Memory B cell (primary cell): ENCODE data around the gene LDB3.

ENCODE experiments used
- ATAC-seq: fragments of 150-1000 bp; cut with Tn5 transposase; 2 replicates; pipeline ENCODE4 v1.10.0; 2021; ENCODE audit warnings: low read depth, mild to moderate bottlenecking, moderate library complexity
- DNase-seq, 2 donors: peaks; one replicate each; pipeline ENCODE4 v3.0.0; 2022; ENCODE audit warnings: low spot score in 2 of 2
- H3K27ac Mint-ChIP-seq: one replicate; pipeline ENCODE4 v1.8.0; 2022; ENCODE audit warnings: mild to moderate bottlenecking, moderate library complexity, mixed read lengths
- H3K27me3 Mint-ChIP-seq: one replicate; pipeline ENCODE4 v1.8.0; 2022; ENCODE audit warnings: mixed read lengths
- H3K36me3 Mint-ChIP-seq: one replicate; pipeline ENCODE4 v1.8.0; 2022; ENCODE audit warnings: mild to moderate bottlenecking, mixed read lengths
- H3K4me1 Mint-ChIP-seq: one replicate; pipeline ENCODE4 v1.8.0; 2022; ENCODE audit warnings: mixed read lengths
- H3K4me3 Mint-ChIP-seq: one replicate; pipeline ENCODE4 v1.8.0; 2022; ENCODE audit warnings: mild to moderate bottlenecking, moderate library complexity, mixed read lengths
- H3K9me3 Mint-ChIP-seq: one replicate; pipeline ENCODE4 v1.8.0; 2022; ENCODE audit warnings: mixed read lengths

LDB3 gene

DNA sequence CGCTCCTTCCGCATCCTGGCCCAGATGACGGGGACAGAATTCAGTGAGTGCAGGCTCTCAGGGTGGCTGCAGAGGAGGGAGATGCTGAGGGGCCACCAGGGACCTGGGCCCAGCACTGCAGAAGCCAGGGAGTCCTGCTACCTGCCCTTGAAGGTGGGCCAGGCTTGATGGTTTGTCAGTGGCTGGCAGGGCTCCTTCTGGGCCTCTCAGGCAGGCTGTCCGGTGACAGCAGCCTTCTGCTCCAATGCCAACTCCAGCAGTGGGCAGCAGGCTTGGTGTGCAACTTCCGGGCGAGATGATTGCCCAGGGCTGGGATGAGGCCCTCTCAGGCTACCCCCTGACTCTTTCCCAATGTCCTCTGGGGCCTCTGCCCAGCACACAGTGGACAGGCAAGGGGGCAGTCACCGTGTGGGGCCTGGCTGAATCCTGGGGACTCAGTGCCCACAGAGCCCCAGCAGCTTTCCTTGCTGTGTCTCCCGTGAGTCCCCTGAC lies 23.8 kb downstream of the LDB3 start:
- H3K4me1 Mint-ChIP-seq, result peaks cover 14% of the 10 kb centered on the region
- H3K27me3 Mint-ChIP-seq, result peaks cover 1% of the 10 kb centered on the region

DNA sequence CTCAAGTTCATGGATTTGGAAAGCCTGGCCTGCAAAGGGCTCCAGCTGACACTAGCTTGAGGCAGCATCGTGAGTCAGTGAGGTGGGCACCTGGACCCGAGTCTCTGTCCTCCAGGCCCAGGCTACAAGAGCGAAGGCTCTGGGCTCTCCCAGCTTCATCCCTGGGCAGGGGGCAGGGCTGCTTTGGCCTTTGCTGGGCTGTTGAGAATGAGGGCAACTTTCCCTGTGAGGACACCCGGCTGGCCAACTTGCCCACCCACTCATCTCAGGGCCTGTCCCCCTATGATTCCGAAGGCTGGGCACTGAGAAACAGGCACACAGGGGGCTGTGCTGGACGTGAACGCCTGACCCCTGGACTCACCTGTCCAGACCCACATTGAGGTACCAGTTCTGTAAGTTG lies 24.4 kb downstream of the LDB3 start:
- peaks cover 1% of the 10 kb centered on the region for H3K27me3 Mint-ChIP-seq
- no peaks in the 10 kb centered on the region for H3K36me3 Mint-ChIP-seq
- H3K27ac Mint-ChIP-seq, result no peak overlapping the region
- DNase-seq, result no peak
- H3K4me1 Mint-ChIP-seq, result peaks cover 14% of the 10 kb centered on the region
- no peaks in the 10 kb centered on the region for H3K9me3 Mint-ChIP-seq
- H3K4me3 Mint-ChIP-seq, result no peak overlapping the region
- no peak for ATAC-seq

More for the DNA sequence above, 23.8 kb downstream of the LDB3 start:
- Mint-ChIP-seq H3K9me3 (no peaks in the 10 kb centered on the region), H3K27ac (no peak overlapping the region), H3K4me3 (no peak overlapping the region), H3K36me3 (no peaks in the 10 kb centered on the region)
- DNase-seq (no peak), ATAC-seq (no peak)

DNA sequence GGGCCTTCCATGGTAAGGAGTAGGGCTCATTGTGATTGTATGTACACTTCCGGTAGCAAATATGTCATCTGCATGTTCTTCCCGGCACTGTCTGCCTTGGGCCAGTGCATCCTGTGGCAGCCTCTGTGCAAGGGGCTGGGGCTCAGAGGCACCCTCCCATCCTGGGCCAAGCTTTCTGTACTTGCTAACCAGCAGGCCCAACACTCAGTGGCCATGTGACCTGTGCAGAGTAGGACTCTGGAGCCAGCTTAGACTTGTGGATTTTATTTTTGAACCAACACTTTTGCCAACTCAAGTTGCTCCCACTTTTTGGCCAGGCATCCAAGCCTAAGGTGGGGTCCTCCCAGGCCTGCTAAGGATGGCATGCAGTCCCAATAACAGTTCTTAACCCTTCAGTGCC lies 25.0 kb downstream of the LDB3 start:
- Mint-ChIP-seq H3K4me1 (peaks cover 14% of the 10 kb centered on the region), H3K9me3 (no peaks in the 10 kb centered on the region), H3K36me3 (no peaks in the 10 kb centered on the region), H3K4me3 (no peak overlapping the region), H3K27me3 (peaks cover 1% of the 10 kb centered on the region), H3K27ac (no peak overlapping the region)
- DNase-seq, result no peak
- no peak for ATAC-seq

DNA sequence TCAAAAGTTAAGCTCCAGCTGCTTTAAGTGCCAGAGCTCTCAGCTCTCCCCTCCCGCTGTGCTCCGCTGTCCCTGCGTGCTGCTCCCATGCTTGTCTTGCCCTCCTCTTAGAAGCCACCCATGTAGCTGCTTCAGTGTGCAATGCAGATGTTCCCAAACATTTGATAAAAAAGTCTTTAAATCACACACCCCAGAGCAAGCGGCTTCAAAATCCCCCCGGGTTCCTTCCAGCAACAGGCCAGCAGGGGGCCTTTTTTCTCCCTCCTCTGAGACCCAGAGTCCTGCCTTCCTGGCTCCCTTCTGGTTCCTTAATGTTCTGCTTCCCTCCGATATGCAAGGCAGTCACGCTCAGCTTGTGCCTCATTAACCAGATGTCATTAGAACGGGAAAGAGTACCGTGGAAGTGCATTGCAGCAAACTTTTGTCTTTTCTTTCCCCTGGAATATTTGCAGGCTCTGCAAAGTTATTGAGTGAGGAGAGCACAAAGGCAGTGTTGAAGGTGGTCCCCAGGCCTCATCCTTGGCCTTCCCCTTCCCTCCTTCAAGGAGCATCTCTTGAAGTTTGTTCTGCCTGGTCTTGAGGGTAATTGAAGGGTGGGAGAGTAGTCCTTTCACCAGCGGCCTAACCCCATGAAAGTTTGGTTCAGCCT lies 25.5 kb downstream of the LDB3 start:
- Mint-ChIP-seq H3K9me3 (no peaks in the 10 kb centered on the region), H3K4me1 (peaks cover 8% of the 10 kb centered on the region), H3K36me3 (no peaks in the 10 kb centered on the region), H3K4me3 (no peak overlapping the region), H3K27ac (no peak overlapping the region), H3K27me3 (peaks cover 1% of the 10 kb centered on the region)
- DNase-seq (peak; percentile 22 to 26), ATAC-seq (peak; percentile 61)

DNA sequence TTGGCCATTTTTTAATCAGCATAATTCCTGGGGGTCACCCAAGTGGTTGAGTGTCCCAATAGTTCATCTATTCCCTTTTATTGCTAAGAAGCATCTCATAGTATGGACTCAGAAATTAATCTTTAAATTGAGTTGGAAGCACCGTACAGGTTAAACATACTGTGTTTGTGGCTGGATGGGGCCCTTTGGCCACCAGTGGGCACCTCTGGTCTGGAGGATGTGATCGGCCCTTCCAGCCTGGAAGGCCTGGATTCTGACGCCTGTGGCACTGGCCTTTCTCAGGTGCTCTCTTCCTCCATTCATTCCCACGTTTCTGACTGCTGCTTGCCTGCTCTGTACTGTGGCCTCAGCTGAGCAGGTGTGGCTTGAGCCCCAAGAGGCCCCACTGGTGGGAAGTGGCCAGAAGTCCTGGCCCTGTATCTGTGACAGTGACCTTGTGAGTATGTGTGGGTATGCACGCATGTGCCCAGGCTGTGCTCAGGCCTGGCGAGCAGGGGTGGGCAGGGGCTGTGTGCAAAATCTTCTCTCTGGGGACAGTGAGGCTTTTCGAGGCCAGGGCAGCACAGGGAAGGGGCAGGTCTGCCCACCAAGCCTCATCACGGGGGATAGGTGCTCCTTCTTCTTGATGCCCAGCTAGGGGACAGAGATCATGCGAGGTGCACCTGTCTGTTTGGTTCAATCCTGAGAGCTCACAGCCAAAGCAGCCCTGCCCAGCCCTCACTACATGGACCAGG lies 30.1 kb downstream of the LDB3 start:
- H3K9me3 Mint-ChIP-seq, result no peaks in the 10 kb centered on the region
- no peaks in the 10 kb centered on the region for H3K27me3 Mint-ChIP-seq
- no peaks in the 10 kb centered on the region for H3K36me3 Mint-ChIP-seq
- no peak overlapping the region for H3K27ac Mint-ChIP-seq
- H3K4me1 Mint-ChIP-seq, result peaks cover 4% of the 10 kb centered on the region
- no peak overlapping the region for H3K4me3 Mint-ChIP-seq
- ATAC-seq, result no peak
- no peak for DNase-seq

DNA sequence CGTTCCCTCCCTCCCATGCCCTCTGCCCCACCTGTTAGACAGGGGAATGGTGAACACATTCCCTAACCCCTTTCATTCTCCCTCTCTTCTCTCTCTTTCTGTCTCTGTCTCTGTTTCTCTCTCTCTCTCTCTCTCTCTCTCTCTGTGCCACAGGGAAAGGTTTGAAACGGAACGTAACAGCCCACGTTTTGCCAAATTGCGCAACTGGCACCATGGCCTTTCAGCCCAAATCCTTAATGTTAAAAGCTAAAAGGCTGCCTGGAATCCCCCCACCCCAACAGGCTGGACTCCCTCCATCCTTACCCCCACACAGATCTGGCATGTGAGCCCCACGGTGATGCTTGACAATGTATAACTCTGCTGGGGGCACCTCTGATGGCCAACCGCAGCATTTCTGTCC lies 30.8 kb downstream of the LDB3 start:
- Mint-ChIP-seq H3K4me3 (no peak overlapping the region), H3K27me3 (no peaks in the 10 kb centered on the region), H3K9me3 (no peaks in the 10 kb centered on the region), H3K27ac (no peak overlapping the region), H3K36me3 (no peaks in the 10 kb centered on the region), H3K4me1 (no peaks in the 10 kb centered on the region)
- ATAC-seq, result no peak
- DNase-seq, result no peak

DNA sequence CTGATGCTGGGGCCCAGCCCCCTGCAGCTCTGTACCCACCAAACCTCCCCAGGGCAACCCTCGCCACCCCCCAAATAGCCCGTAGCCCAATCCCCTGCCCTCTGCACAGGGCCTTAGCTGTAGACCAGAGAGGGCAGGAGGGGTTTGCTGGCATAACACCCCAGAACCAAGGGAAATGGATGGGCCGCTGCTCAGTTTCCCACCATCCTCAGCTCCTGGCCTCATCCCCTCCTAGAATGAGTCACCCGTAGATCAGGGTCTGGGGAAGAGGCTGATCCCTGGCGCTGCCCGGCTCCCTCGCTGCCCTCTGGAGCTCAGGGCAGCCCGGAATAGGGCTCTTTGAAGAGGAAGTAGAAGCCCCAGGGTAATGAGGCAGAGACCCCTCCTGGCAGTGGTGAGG lies 31.2 kb downstream of the LDB3 start:
- no peaks in the 10 kb centered on the region for H3K36me3 Mint-ChIP-seq
- H3K4me1 Mint-ChIP-seq, result no peaks in the 10 kb centered on the region
- H3K27me3 Mint-ChIP-seq, result no peaks in the 10 kb centered on the region
- no peak overlapping the region for H3K27ac Mint-ChIP-seq
- no peaks in the 10 kb centered on the region for H3K9me3 Mint-ChIP-seq
- ATAC-seq (no peak), DNase-seq (no peak)
- no peak overlapping the region for H3K4me3 Mint-ChIP-seq

DNA sequence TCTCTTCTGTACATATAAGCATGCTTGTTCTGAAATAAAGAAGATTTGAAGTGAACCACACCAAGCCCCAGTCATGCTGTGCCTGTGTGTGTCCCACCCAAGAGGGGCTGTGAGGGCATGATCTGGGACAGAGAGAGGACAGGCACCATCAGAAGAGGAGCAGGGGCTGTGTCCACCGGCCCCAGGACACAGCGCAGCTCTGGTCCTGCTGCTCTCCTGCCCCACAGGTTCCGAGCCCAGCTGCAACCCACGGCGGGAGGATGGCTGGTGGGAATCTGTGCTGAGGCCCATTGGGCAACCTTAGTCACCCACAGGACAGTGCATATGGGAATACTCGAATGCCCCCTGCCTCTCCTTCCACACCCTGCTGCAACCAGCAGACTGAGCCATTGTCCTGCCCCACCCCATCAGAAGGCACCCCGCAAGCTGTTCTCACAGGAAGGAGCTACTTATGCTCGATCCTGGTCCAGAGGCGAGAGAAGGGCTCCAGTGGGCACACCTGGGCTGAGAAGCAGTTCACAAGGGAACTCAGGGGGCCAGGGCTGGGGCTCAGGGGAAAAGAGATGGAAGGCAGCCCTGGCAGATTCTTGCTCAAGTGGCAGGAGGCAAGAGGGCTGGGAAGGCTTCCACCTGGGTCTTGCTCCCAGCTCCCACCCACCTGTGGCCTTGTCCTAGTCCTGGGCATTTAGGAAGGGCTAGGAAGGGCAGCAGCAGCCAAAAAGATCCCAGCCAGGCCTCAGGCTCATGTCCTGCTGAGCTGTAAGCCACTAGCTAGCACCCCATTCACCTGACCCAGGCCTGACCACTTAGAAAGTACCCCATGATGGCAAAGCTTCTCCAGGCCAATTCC lies 31.9 kb downstream of the LDB3 start:
- H3K36me3 Mint-ChIP-seq, result no peaks in the 10 kb centered on the region
- no peak overlapping the region for H3K4me3 Mint-ChIP-seq
- no peak for ATAC-seq
- H3K27me3 Mint-ChIP-seq, result no peaks in the 10 kb centered on the region
- no peak overlapping the region for H3K27ac Mint-ChIP-seq
- DNase-seq, result no peak
- H3K9me3 Mint-ChIP-seq, result no peaks in the 10 kb centered on the region
- no peaks in the 10 kb centered on the region for H3K4me1 Mint-ChIP-seq

DNA sequence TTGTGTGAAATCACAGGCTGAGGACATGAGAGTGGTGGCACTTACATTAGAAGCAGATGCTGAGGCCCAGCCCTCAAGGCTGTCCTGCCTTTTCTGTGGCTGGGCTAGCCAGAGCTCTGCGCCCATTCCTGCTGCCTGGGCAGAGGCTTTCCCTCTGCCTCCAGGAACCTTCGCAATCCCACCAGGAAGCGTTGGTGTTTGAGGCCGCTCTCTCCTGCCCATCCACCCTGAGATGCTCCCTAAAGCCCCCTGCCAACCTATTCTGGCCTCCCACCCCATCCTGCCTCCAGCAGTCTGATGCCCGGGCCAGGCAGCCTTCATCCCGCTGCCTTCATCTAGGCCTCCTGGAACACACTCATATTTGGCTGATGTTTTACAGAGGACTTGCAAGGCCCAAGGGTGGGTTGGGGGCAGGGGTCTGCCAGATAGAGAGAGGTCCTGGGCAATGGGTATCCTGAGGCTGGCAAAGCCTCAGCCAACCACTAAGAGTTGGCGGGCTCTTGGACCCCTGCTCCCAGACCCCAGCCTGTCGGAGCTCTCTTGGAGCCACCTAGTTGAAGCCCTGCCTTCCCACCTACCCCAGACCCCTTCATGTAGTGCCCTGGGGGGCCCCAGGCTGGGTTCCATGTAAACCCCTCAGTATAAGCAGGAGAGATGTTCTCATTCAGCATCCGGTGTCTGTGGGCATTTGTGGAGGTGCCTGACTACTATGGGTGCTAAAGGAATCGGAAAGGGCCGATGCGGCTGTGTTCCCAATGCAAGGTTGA lies 32.7 kb downstream of the LDB3 start:
- H3K4me3 Mint-ChIP-seq, result no peak overlapping the region
- no peak for ATAC-seq
- DNase-seq, result no peak
- no peaks in the 10 kb centered on the region for H3K9me3 Mint-ChIP-seq
- no peaks in the 10 kb centered on the region for H3K4me1 Mint-ChIP-seq
- H3K27me3 Mint-ChIP-seq, result no peaks in the 10 kb centered on the region
- no peaks in the 10 kb centered on the region for H3K36me3 Mint-ChIP-seq
- no peak overlapping the region for H3K27ac Mint-ChIP-seq

DNA sequence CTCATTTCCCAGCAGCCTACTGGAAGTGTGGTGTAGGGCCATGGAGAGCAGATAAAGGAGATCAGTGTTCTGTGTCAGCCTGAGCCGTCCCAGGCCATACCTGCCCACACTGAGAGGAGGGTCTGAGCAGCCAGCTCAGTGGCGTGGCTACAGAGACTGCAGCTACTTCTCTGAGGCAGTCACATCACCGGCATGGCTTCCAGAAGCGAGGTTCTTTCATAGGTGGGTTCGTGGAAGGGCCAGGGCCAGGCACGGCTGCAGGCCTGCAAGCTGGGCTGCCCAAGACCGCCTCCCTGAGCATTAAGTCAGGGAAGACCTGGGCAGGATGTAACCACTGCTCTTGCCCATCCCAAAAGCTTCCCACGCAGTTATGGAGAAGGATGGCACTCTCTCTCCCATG lies 34.9 kb downstream of the LDB3 start:
- no peak overlapping the region for H3K27ac Mint-ChIP-seq
- no peak overlapping the region for H3K4me3 Mint-ChIP-seq
- H3K36me3 Mint-ChIP-seq, result no peaks in the 10 kb centered on the region
- H3K9me3 Mint-ChIP-seq, result no peaks in the 10 kb centered on the region
- no peak for DNase-seq
- peaks cover 2% of the 10 kb centered on the region for H3K4me1 Mint-ChIP-seq
- ATAC-seq, result no peak
- H3K27me3 Mint-ChIP-seq, result no peaks in the 10 kb centered on the region

DNA sequence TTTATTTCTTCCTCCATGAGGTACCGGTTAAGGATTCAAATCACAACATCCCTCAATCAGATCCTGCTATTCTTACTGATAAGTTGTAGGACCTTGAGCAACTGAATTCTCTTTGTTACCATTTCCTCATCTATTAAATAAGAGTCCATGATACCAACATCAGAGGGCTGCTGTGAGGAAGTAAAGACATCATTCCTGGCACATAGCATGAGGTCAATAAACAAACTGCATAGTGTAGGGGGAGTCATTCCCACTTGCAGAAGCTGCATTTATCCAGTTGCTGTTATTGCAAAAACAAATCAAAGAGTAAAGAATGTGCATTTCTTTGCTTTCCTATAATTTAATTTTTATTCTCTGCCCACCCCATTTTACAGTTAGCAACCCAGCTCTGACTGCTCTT lies 36.8 kb downstream of the LDB3 start:
- Mint-ChIP-seq H3K4me1 (peaks cover 2% of the 10 kb centered on the region), H3K27ac (no peak overlapping the region), H3K36me3 (no peaks in the 10 kb centered on the region), H3K4me3 (no peak overlapping the region), H3K27me3 (no peaks in the 10 kb centered on the region), H3K9me3 (peaks cover 1% of the 10 kb centered on the region)
- DNase-seq (no peak), ATAC-seq (no peak)

DNA sequence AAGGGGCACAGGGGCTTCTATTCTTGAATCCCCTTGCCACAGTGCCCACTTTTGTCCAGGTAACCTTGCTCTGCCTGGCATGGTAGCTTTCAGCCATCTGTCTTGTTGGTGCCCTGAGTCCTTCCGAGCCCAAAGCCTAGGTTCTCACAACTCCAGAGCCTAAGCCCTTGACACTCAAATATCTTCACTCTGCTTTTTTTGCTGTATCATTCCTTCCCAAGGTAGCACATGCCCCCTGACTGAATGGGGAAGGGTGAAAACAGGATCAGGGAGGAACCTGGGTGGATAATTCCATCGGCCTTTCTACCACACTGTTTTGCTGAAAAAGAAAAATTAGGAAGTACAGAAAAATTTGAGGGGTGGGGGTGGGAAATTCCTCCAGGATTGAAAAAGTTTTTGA lies 37.6 kb downstream of the LDB3 start:
- no peaks in the 10 kb centered on the region for H3K27me3 Mint-ChIP-seq

DNA sequence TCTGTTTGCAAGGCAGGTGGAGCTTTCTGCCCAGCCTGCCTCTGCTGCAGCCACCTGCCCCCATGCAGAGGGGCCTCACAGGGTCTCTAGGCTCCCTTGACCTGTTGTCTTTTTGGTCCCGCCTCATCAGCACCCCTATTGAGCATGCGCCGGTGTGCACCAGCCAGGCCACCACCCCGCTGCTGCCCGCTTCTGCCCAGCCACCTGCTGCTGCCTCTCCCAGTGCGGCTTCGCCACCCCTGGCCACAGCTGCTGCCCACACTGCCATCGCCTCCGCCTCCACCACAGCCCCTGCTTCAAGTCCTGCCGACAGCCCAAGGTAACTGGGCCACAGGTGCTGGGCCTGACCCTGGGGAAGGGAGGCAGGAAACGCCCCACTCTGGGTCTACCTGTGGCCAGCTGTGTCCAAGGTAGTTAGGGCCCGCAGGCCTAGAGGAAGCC lies 38.1 kb downstream of the LDB3 start:
- DNase-seq (no peak), ATAC-seq (no peak)
- peaks cover 6% of the 10 kb centered on the region for H3K4me1 Mint-ChIP-seq
- no peak overlapping the region for H3K4me3 Mint-ChIP-seq
- no peak overlapping the region for H3K27ac Mint-ChIP-seq
- no peaks in the 10 kb centered on the region for H3K27me3 Mint-ChIP-seq
- no peaks in the 10 kb centered on the region for H3K36me3 Mint-ChIP-seq
- peaks cover 1% of the 10 kb centered on the region for H3K9me3 Mint-ChIP-seq

More for the DNA sequence above, 37.6 kb downstream of the LDB3 start:
- no peak overlapping the region for H3K27ac Mint-ChIP-seq
- DNase-seq (no peak), ATAC-seq (no peak)
- H3K4me1 Mint-ChIP-seq, result peaks cover 5% of the 10 kb centered on the region
- H3K36me3 Mint-ChIP-seq, result no peaks in the 10 kb centered on the region
- H3K4me3 Mint-ChIP-seq, result no peak overlapping the region
- H3K9me3 Mint-ChIP-seq, result peaks cover 1% of the 10 kb centered on the region
